ENCODE data around the gene STARD10.

The STARD10 gene

GRCh38 chr11:72778535-72779494, 15.0 kb downstream of the STARD10 start:
- DNase-seq: no peak

- no peak for DNase-seq
Measured at GRCh38 chr11:72777755-72778278, 16.0 kb downstream of the STARD10 start.

GRCh38 chr11:72776844-72777754, 16.7 kb downstream of the STARD10 start:
- no peak for DNase-seq

GRCh38 chr11:72776117-72776843, 17.6 kb downstream of the STARD10 start:
- DNase-seq: no peak

- DNase-seq: no peak
Measured at GRCh38 chr11:72775288-72776110, 18.3 kb downstream of the STARD10 start.

- DNase-seq: no peak
Measured at GRCh38 chr11:72774499-72774898, 19.3 kb downstream of the STARD10 start.

GRCh38 chr11:72773696-72774095, 20.2 kb downstream of the STARD10 start:
- DNase-seq: no peak

- DNase-seq: no peak
Measured at GRCh38 chr11:72773291-72773690, 20.6 kb downstream of the STARD10 start.

GRCh38 chr11:72772059-72772458, 21.8 kb downstream of the STARD10 start:
- DNase-seq: no peak

- no peak for DNase-seq
Measured at GRCh38 chr11:72771507-72771906, 22.3 kb downstream of the STARD10 start.

GRCh38 chr11:72770799-72771198, 23.0 kb downstream of the STARD10 start:
- no peak for DNase-seq

- no peak for DNase-seq
Measured at GRCh38 chr11:72769680-72770079, 24.2 kb downstream of the STARD10 start.

GRCh38 chr11:72768581-72768980, 25.3 kb downstream of the STARD10 start:
- no peak for DNase-seq

GRCh38 chr11:72767203-72768062, 26.4 kb downstream of the STARD10 start:
- DNase-seq: no peak

- DNase-seq: no peak
Measured at GRCh38 chr11:72766152-72766902, 27.5 kb downstream of the STARD10 start.

GRCh38 chr11:72764503-72764902, 29.3 kb downstream of the STARD10 start:
- no peak for DNase-seq

GRCh38 chr11:72763823-72764222, 30.0 kb downstream of the STARD10 start:
- no peak for DNase-seq

GRCh38 chr11:72762641-72763304, 31.1 kb downstream of the STARD10 start:
- DNase-seq: no peak
